Activated T-helper 1 cell treated with anti-CD3 and anti-CD28 coated beads, Interleukin-2, amount 50 U/mL, for 16 hours (primary cell): ENCODE results near the gene HOXD10.

ENCODE experiments used
- DNase-seq, 2 donors: peaks; one replicate each; pipeline ENCODE4 v3.0.0-alpha.2; 2020; ENCODE audit warnings: low read depth in 1 of 2, low spot score in 1 of 2

HOXD10 gene

DNA sequence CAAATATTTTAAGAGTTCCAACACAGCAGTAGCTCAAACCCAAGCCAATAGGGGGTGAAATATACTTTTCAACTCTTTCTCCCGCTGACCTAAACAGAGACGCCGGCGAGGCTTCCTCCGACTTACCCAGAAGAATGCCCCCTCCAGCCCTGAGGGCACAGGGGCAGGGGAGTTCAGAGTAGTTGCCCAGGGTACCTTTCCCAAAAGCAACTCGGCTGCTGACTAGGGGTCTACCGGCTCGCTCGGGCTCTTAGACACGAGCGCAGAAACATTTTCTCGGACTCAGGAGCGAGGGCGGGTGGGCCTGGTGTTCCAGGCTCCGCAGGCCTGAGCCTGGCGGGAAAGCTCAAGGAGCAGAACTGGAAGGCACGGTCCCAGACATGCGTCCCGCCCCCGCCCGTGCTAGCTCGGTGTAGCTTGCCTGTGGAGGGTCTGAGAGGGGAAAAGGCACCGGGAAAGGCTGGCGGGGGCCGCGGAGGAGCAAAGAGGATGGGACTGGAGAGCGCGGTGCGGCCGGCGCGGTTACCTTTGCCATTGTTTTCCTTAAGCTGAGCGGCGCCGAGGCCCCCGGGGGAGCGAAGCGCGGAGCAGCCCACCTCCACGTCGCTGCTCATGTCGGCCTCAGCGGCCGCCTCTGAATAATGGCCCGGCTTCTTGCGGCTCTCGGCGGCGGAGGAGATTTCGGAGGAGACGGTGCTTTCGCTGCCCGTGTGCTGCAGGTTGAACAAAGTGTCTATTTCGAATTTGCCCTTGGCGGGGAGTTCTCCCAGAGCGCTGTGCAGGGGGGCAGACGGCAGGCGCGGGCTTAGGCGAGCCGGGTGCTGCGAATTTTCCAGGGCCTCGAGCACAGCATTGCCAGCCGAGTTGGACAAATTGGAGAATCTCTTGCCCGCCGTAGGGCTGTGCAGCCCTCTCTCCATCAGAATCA is 33.5 kb upstream of the HOXD10 start:
- DNase-seq: no peak

- no peak for DNase-seq
Observed at GRCh38 chr2:176083796-176084261, 32.7 kb upstream of the HOXD10 start, which contains the start of gene EVX2. Gene EVX2 (minus strand): TSS chr2:176083962. CDS start chr2:176083776, 186 bp downstream.

DNA sequence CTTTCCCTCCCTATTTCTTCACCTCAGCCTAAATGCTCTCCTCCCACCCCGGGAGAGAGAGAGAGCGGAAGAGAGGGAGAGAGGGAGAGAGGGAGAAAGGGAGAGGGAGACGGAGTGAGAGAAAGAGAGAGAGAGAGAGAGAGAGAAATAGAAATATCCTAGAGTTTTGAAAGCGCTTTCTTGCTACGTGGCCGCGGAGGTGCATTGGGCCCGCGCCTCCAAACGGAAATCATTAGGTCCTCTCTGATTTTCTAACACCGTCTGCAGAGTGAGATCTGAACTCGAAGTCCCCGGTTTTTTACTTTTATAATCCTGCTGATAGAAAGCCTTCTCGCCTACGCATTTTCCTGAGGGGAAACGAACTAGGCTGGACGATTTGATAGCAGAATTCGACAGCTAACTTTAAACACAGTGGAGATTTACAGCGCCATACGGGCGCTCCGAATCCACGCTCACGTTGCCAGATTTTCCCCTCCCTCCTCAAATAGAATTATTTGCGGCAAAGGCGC is 31.9 kb upstream of the HOXD10 start:
- no peak for DNase-seq

GRCh38 chr2:176085120-176085788 is 31.3 kb upstream of the HOXD10 start:
- DNase-seq: no peak

GRCh38 chr2:176085861-176086771 is 30.5 kb upstream of the HOXD10 start:
- DNase-seq: no peak

- no peak for DNase-seq
Observed at GRCh38 chr2:176087330-176088047, 29.1 kb upstream of the HOXD10 start.

- DNase-seq: no peak
Observed at GRCh38 chr2:176088048-176088936, 28.3 kb upstream of the HOXD10 start.

DNA sequence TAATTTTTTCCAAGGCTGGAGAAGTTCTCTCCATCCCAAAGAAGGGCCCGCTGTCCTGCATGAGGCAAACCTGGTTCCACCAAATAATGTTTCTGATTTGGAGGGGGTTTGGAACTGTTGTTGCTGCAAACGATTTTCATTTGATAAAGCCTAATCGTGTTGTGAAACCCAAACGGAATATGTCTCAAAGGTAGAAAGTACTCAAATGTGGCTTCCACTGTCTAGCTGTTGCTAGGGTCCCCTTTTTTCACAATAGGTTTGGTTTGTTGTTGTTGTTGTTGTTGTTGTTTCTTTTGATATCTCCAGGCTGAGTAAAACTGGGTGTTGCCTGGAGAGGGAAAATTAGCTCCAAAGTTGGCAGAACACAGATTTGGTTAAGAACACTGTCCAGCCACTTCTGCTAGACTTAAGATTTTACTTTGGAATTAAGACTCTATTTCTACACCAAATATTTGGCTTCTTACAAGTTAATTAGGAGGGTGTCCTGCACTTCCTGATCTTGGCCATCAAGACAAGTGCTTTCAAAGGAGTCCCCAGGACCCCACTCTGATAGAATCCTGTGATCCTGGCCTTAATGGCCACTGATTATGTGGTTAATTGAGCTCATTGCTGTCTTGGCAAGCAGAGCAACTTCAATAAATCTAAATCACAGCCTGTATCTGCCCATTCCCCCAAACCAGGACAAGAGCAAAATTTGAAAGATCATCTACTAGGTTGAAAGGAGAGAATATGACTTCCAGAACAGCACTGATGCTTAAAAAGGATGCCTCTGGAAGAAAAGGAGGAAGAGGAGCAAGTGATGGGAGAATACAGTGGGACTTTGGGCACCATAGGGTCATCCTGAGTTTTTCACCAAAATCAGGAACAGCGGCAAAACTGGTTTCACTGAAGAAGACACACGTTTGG is 27.4 kb upstream of the HOXD10 start:
- DNase-seq: no peak

DNA sequence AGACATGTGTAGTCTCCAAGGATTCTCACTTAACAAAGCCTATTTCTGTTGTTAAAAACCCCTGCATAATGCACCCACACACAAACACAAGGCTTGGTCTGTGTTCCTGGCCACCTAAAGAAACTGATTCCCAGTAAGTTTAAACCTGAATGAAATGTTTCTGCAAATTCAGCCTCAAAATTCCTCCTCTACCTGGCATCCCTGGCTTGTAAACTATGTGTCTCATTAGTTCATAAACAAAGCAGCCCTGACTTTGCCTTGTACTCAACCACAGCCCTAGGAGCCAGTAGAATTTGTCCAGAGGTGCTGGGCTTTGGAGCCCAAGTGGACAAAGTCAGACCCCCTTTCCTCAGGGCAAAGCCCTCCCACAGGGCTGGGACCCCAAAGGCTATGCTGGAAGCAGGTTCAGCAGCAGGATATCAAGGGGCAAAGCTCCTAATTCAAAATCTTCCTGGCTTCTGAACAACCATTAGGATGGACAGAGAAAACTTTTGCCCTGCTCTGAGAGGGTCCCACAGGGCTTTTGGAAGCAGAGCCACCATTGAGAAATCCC is 26.7 kb upstream of the HOXD10 start:
- no peak for DNase-seq

DNA sequence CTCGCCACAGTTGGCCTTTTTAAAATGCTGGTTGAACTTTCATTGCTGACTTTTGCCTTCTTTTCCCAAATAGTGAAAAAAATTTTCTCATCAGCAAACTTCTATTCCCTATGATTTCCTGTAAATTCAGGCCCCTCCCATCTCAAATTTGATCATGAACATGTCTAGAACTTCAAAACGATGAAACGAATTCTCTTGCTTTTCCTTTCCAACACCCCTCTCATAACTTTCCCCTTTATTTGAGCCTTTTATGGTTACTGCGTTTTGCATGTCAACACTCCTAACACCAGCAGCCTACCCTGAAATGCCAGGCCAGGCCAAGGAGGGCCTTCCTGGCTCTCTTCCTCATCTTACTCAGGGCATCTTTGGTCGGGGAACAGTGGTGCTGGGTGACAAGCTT is 25.7 kb upstream of the HOXD10 start:
- no peak for DNase-seq

DNA sequence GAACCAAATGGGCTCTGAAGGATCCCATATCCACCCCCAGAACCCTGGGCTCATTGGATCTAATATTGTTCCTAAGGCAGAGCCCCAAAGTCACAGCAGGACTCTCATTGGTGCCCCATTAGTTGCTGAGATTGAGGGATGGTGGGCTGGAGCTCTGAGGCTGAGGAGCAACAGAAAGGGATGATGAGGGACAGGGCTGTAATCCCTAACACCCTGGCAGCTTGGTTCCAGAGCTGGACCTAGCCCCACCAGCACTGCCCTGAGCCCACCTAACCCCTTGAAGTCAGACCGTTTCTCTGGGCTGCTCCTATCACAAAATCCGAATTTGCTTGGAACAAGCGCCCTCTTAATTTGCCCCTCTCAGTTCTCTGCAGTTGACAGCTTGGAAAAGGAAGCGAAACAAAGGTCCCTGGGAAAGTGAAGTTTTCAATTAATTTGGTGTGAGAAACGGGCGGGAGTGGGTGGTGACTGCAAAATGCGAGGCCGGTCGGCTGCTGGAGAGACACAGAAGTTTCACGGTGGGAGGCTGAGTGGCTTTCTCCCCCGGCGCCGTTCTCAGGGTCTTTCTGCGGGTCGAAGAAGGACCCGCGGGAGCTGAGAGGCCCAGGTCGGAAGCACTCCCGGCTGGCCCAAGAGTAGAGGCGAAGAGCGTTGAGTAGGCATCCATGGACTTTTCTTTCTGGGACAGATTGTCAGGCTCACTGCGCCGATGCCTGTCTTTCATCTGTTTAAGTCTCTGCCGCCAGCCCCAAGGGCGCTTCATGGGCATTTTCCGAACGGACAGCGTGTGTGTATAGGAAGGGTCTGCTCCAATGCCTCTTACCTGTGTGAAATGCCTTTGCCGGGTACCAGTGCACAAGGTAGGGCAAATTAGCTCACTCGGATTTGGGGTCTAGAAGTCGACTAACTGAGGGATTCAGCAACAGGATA is 25.0 kb upstream of the HOXD10 start:
- no peak for DNase-seq

GRCh38 chr2:176092270-176093144 is 24.1 kb upstream of the HOXD10 start, which contains the start of gene HOXD13:
Gene HOXD13 (plus strand): TSS chr2:176092721. CDS start chr2:176092891, 170 bp downstream.
- no peak for DNase-seq

- DNase-seq: no peak
Observed at GRCh38 chr2:176093145-176093897, 23.3 kb upstream of the HOXD10 start.

DNA sequence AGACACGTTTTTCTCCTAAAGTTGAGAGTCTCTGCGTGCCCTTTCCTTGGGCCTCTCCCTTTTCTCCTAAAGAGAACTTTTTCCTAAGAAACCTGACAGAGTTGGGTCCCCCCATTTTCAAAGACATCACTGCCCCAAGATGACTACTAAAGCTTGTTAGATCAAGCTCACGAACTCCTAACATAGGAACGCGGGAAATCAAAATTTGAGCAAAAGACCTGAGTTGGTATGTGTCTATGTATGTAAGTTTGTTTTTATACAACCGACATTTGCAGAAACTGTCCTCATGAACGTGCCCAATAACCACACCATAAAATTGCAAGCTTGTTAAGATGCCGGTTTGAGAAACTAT is 22.7 kb upstream of the HOXD10 start:
- no peak for DNase-seq

DNA sequence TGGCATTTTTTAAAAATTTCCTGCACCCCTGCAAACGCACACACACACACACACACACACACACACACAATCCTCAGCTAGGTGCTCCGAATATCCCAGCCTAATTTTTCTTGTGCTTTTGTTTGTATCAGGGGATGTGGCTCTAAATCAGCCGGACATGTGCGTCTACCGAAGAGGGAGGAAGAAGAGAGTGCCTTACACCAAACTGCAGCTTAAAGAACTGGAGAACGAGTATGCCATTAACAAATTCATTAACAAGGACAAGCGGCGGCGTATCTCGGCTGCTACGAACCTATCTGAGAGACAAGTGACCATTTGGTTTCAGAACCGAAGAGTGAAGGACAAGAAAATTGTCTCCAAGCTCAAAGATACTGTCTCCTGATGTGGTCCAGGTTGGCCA is 22.2 kb upstream of the HOXD10 start:
- DNase-seq: no peak
